ENCODE data around the gene ZDHHC20.

ZDHHC20 gene

GRCh38 chr13:21360463-21360862, 98.6 kb downstream of the ZDHHC20 start:
- no peaks in the 10 kb centered on the region for H3K36me3 ChIP-seq (ENCODE audit: insufficient read depth, low read length)
- H3K4me3 ChIP-seq (ENCODE audit: low read depth in 1 of 2, low read length in 2 of 2): no peak overlapping the region
- no peak overlapping the region for H3K27ac ChIP-seq (ENCODE audit: low read depth, low read length)
- no peak overlapping the region for H3K9ac ChIP-seq (ENCODE audit: low read length)
- no peaks in the 10 kb centered on the region for H3K9me3 ChIP-seq (ENCODE audit: low read length)
- no peaks in the 10 kb centered on the region for H3K27me3 ChIP-seq (ENCODE audit: control insufficient read depth in 1 of 2, insufficient read depth in 2 of 2, low read length in 2 of 2)
- no peaks in the 10 kb centered on the region for H3K4me1 ChIP-seq (ENCODE audit: insufficient read depth, low read length)

GRCh38 chr13:21359855-21360254, 99.2 kb downstream of the ZDHHC20 start:
- no peaks in the 10 kb centered on the region for H3K4me1 ChIP-seq (ENCODE audit: insufficient read depth, low read length)
- no peak overlapping the region for H3K4me3 ChIP-seq (ENCODE audit: low read depth in 1 of 2, low read length in 2 of 2)
- H3K27ac ChIP-seq (ENCODE audit: low read depth, low read length): no peak overlapping the region
- no peak overlapping the region for H3K9ac ChIP-seq (ENCODE audit: low read length)
- no peaks in the 10 kb centered on the region for H3K9me3 ChIP-seq (ENCODE audit: low read length)
- no peaks in the 10 kb centered on the region for H3K36me3 ChIP-seq (ENCODE audit: insufficient read depth, low read length)
- no peaks in the 10 kb centered on the region for H3K27me3 ChIP-seq (ENCODE audit: control insufficient read depth in 1 of 2, insufficient read depth in 2 of 2, low read length in 2 of 2)

GRCh38 chr13:21355304-21355703, 103.8 kb downstream of the ZDHHC20 start:
- Histone ChIP-seq H3K9ac (ENCODE audit: low read length) (no peak overlapping the region), H3K4me3 (ENCODE audit: low read depth in 1 of 2, low read length in 2 of 2) (no peak overlapping the region), H3K27me3 (ENCODE audit: control insufficient read depth in 1 of 2, insufficient read depth in 2 of 2, low read length in 2 of 2) (no peaks in the 10 kb centered on the region), H3K36me3 (ENCODE audit: insufficient read depth, low read length) (no peaks in the 10 kb centered on the region), H3K27ac (ENCODE audit: low read depth, low read length) (no peak overlapping the region), H3K4me1 (ENCODE audit: insufficient read depth, low read length) (no peaks in the 10 kb centered on the region), H3K9me3 (ENCODE audit: low read length) (no peaks in the 10 kb centered on the region)

- no peak overlapping the region for H3K4me3 ChIP-seq (ENCODE audit: low read depth in 1 of 2, low read length in 2 of 2)
- H3K9ac ChIP-seq (ENCODE audit: low read length): no peak overlapping the region
- H3K36me3 ChIP-seq (ENCODE audit: insufficient read depth, low read length): no peaks in the 10 kb centered on the region
- H3K9me3 ChIP-seq (ENCODE audit: low read length): no peaks in the 10 kb centered on the region
- no peak overlapping the region for H3K27ac ChIP-seq (ENCODE audit: low read depth, low read length)
- H3K27me3 ChIP-seq (ENCODE audit: control insufficient read depth in 1 of 2, insufficient read depth in 2 of 2, low read length in 2 of 2): no peaks in the 10 kb centered on the region
- no peaks in the 10 kb centered on the region for H3K4me1 ChIP-seq (ENCODE audit: insufficient read depth, low read length)
These were observed 104.4 kb downstream of the ZDHHC20 start for GRCh38 chr13:21354721-21355120.

- no peak overlapping the region for H3K27ac ChIP-seq (ENCODE audit: low read depth, low read length)
- no peaks in the 10 kb centered on the region for H3K36me3 ChIP-seq (ENCODE audit: insufficient read depth, low read length)
- H3K27me3 ChIP-seq (ENCODE audit: control insufficient read depth in 1 of 2, insufficient read depth in 2 of 2, low read length in 2 of 2): no peaks in the 10 kb centered on the region
- no peak overlapping the region for H3K4me3 ChIP-seq (ENCODE audit: low read depth in 1 of 2, low read length in 2 of 2)
- H3K9ac ChIP-seq (ENCODE audit: low read length): no peak overlapping the region
- H3K4me1 ChIP-seq (ENCODE audit: insufficient read depth, low read length): no peaks in the 10 kb centered on the region
- H3K9me3 ChIP-seq (ENCODE audit: low read length): no peaks in the 10 kb centered on the region
These were observed 110.5 kb downstream of the ZDHHC20 start for GRCh38 chr13:21348488-21349120.

GRCh38 chr13:21347753-21348318, 111.3 kb downstream of the ZDHHC20 start:
- Histone ChIP-seq H3K27ac (ENCODE audit: low read depth, low read length) (no peak overlapping the region), H3K9ac (ENCODE audit: low read length) (no peak overlapping the region), H3K4me1 (ENCODE audit: insufficient read depth, low read length) (no peaks in the 10 kb centered on the region), H3K4me3 (ENCODE audit: low read depth in 1 of 2, low read length in 2 of 2) (no peak overlapping the region), H3K9me3 (ENCODE audit: low read length) (no peaks in the 10 kb centered on the region), H3K27me3 (ENCODE audit: control insufficient read depth in 1 of 2, insufficient read depth in 2 of 2, low read length in 2 of 2) (no peaks in the 10 kb centered on the region), H3K36me3 (ENCODE audit: insufficient read depth, low read length) (no peaks in the 10 kb centered on the region)

- no peak overlapping the region for H3K9ac ChIP-seq (ENCODE audit: low read length)
- H3K27me3 ChIP-seq (ENCODE audit: control insufficient read depth in 1 of 2, insufficient read depth in 2 of 2, low read length in 2 of 2): no peaks in the 10 kb centered on the region
- H3K4me3 ChIP-seq (ENCODE audit: low read depth in 1 of 2, low read length in 2 of 2): no peak overlapping the region
- no peaks in the 10 kb centered on the region for H3K4me1 ChIP-seq (ENCODE audit: insufficient read depth, low read length)
- H3K36me3 ChIP-seq (ENCODE audit: insufficient read depth, low read length): no peaks in the 10 kb centered on the region
- no peaks in the 10 kb centered on the region for H3K9me3 ChIP-seq (ENCODE audit: low read length)
- no peak overlapping the region for H3K27ac ChIP-seq (ENCODE audit: low read depth, low read length)
These were observed 114.4 kb downstream of the ZDHHC20 start for GRCh38 chr13:21344662-21345176.

GRCh38 chr13:21343659-21344058, 115.4 kb downstream of the ZDHHC20 start:
- Histone ChIP-seq H3K27me3 (ENCODE audit: control insufficient read depth in 1 of 2, insufficient read depth in 2 of 2, low read length in 2 of 2) (no peaks in the 10 kb centered on the region), H3K4me3 (ENCODE audit: low read depth in 1 of 2, low read length in 2 of 2) (no peak overlapping the region), H3K9ac (ENCODE audit: low read length) (no peak overlapping the region), H3K9me3 (ENCODE audit: low read length) (no peaks in the 10 kb centered on the region), H3K36me3 (ENCODE audit: insufficient read depth, low read length) (no peaks in the 10 kb centered on the region), H3K27ac (ENCODE audit: low read depth, low read length) (no peak overlapping the region), H3K4me1 (ENCODE audit: insufficient read depth, low read length) (no peaks in the 10 kb centered on the region)

- Histone ChIP-seq H3K4me1 (ENCODE audit: insufficient read depth, low read length) (no peaks in the 10 kb centered on the region), H3K27ac (ENCODE audit: low read depth, low read length) (no peak overlapping the region), H3K27me3 (ENCODE audit: control insufficient read depth in 1 of 2, insufficient read depth in 2 of 2, low read length in 2 of 2) (no peaks in the 10 kb centered on the region), H3K9me3 (ENCODE audit: low read length) (no peaks in the 10 kb centered on the region), H3K4me3 (ENCODE audit: low read depth in 1 of 2, low read length in 2 of 2) (no peak overlapping the region), H3K36me3 (ENCODE audit: insufficient read depth, low read length) (no peaks in the 10 kb centered on the region), H3K9ac (ENCODE audit: low read length) (no peak overlapping the region)
These were observed 116.2 kb downstream of the ZDHHC20 start for GRCh38 chr13:21342699-21343442.

GRCh38 chr13:21341637-21342422, 117.3 kb downstream of the ZDHHC20 start:
- Histone ChIP-seq H3K9ac (ENCODE audit: low read length) (no peak overlapping the region), H3K4me1 (ENCODE audit: insufficient read depth, low read length) (no peaks in the 10 kb centered on the region), H3K9me3 (ENCODE audit: low read length) (no peaks in the 10 kb centered on the region), H3K4me3 (ENCODE audit: low read depth in 1 of 2, low read length in 2 of 2) (no peak overlapping the region), H3K36me3 (ENCODE audit: insufficient read depth, low read length) (no peaks in the 10 kb centered on the region), H3K27me3 (ENCODE audit: control insufficient read depth in 1 of 2, insufficient read depth in 2 of 2, low read length in 2 of 2) (no peaks in the 10 kb centered on the region), H3K27ac (ENCODE audit: low read depth, low read length) (no peak overlapping the region)

GRCh38 chr13:21338639-21339278, 120.3 kb downstream of the ZDHHC20 start:
- Histone ChIP-seq H3K4me1 (ENCODE audit: insufficient read depth, low read length) (no peaks in the 10 kb centered on the region), H3K27me3 (ENCODE audit: control insufficient read depth in 1 of 2, insufficient read depth in 2 of 2, low read length in 2 of 2) (no peaks in the 10 kb centered on the region), H3K36me3 (ENCODE audit: insufficient read depth, low read length) (no peaks in the 10 kb centered on the region), H3K27ac (ENCODE audit: low read depth, low read length) (no peak overlapping the region), H3K9me3 (ENCODE audit: low read length) (no peaks in the 10 kb centered on the region), H3K4me3 (ENCODE audit: low read depth in 1 of 2, low read length in 2 of 2) (no peak overlapping the region), H3K9ac (ENCODE audit: low read length) (no peak overlapping the region)
